GM19452 (cell line): ENCODE results near the gene TMEM132D.

Experiments used
- ATAC-seq: cut with Tn5 transposase; IDR thresholded peaks from one replicate; pipeline ENCODE4 v1.9.1; 2021; ENCODE audit not compliant: unreplicated experiment

Gene TMEM132D

DNA sequence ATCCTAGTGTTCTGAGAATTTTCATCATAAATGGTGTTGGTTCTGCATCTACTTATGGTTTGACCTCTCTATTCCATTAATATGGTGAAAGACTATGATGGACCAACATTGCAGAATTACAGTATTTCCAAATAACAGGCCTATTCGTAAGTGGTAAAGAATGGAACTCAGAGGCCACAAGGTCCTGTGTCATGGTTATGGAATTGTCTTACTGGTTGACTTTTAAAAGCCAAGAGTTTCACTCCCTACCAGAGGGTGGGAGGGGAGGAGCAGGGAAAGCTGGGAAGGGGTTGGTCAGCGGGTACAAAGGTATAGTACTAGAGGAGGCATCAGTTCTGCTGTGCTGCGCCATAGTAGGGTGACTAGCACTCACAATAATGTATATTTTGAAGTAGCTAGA, 153.4 kb downstream of the TMEM132D start:
- no peak for ATAC-seq

DNA sequence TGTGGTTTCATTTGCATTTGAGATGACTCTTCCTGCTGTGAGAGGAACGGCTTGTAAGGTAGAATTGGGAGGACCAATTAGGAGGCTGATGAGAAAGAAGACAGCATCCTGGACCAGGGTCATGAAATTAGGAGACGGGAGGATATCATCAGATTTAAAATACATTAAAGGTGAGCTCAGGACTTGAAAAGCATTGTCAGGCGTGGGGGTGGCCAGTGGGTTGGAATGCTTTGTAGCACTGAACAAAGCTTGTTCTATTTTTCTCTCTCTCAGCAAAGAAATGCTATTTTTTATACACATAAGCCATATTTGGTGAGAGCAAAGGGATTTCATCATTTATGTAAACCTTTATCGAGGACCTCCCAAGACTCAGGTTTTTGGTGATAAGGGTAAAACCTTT, 157.5 kb downstream of the TMEM132D start:
- no peak for ATAC-seq

DNA sequence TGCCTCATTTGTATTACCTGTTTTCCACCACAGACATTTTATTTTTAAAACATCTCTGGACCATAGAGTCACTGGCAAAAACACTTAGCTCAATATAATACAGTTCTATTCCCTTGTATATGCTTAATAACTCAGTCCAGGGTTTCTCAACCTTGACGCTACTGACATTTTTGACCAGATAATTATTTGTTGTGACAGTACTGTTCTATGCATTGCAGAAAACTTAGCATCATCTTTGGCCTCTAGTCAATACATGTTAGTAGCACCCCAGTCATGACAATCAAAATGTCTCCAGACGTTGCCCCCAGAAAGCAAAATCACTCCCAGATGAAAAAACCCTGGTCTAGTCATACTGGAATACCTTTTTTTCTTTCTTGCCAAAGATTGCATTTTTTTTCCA, 174.7 kb downstream of the TMEM132D start:
- no peak for ATAC-seq

DNA sequence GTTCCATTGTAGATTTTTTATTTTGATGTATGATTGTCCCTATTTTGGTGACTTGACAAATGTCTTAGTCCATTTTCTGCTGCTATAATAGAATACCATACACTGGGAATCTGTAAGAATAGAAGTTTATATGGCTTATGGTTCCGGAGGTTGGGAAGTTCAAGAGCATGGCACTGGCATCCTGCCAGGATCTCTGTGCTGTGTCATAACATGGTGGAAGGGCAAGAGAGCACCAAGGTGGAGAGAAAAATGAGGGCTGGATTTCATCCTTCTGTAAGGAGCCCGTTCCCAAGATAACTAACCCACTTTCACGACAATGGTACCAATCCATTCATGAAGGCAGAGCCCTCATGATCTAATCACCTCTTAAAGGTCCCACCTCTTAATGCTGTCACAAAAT, 176.7 kb downstream of the TMEM132D start:
- no peak for ATAC-seq

DNA sequence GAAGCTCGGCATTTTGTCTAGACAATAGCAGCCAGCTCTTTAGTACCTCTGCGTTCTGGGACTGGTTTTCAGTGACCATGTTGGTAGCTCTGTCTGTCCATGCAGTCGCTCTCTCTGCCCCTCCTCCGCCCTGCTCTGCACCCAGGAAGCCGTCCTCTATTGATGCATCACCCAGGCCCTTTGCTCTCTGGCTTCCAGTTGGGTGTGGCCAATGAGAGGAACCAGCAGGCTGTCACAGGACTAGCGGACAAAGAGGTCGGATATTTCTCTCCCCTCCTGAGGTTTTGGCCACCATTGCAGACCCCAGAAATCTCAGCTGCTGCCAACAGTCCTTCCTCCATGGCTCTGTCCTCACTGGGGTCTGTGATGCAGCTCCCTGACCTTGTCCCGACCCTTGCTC, 180.6 kb downstream of the TMEM132D start:
- ATAC-seq = no peak

DNA sequence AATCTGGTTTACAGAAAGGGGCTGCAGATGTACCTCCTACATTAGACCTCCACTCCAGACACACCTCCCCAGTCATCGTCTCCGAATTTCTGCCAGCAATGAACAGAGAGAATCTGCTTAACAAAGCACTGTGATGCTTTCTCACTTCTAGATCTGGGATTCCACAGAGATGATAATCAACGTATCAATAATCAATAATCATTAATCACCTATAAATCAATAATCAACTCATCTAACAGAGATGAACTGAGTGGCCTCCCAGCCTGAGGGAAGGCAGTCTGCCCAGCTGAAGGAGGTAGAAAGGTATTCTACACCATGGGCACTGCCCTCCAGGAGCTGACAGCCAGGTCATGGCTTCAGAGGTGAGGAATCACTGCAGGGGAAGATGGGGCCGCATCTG, 183.2 kb downstream of the TMEM132D start:
- ATAC-seq = no peak

DNA sequence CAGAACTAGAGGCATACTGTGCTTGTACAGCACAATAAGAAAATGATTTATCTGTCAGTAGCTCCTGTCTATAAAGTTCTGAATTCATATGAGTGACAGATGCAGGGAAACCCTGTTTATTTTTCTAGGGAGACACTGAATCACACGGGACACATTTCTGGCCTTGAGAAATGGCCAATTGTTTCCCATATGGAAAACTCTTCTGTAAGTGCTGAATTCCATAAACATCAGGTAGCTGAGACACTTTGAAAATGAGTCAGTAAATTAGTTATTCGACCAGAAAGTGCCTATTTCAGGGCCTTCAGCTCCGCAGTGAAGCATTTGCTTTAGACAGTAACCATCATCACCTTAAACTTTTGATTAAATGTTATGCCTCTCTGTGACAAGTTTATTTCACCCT, 184.4 kb downstream of the TMEM132D start:
- no peak for ATAC-seq

DNA sequence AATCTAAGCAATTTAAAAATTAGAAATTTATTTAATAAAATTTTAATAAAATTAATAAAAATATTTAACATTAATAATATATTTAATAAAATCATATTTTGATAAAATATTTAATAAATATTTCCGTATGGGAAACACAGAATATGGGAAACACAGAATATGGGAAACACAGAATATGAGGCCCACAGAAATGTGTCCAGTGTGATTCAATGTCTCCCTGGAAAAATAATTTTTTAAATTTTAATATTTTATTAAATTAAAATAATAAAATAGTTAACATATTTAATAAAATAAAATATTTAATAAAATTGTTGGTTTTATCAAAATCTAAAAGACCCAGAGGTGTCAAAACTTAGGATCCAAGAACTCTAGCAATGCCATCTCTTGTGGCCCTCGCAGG, 186.4 kb downstream of the TMEM132D start:
- no peak for ATAC-seq

DNA sequence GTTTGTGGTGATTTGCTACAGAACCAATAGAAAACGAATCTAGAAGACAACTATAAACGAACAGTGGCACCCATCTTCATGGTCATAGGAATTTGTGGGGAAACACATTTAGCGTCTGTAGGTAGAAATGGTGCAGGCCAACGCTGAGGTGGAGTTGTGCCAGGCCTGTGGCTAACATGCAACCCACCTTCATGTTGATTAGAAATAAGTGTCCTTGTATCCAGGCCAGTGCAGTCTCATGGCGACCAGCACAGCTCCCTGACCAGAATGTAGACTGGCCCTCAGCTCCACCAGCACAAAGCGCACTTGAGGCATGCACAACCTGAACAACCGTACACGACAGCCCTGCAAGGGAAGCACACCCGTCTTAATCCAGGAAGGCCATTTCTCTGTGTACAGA, 187.0 kb downstream of the TMEM132D start:
- ATAC-seq = no peak

DNA sequence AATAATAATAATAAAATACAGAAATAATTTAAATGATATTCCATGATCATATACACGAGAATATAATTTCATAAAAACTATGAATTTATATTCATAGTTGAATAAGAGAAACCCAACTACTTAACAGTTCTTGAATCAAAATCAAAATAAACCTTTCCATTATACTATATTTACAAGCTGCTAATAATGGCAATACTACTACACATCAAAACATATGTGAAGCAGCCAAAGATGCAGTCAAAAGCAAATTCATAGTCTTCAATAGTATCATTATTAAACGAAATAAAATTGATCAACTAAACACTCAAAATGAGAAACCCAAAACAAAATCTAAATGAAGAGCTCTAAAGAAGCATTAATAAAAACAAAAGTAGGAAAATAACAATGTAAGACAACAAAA, 197.1 kb downstream of the TMEM132D start:
- no peak for ATAC-seq

DNA sequence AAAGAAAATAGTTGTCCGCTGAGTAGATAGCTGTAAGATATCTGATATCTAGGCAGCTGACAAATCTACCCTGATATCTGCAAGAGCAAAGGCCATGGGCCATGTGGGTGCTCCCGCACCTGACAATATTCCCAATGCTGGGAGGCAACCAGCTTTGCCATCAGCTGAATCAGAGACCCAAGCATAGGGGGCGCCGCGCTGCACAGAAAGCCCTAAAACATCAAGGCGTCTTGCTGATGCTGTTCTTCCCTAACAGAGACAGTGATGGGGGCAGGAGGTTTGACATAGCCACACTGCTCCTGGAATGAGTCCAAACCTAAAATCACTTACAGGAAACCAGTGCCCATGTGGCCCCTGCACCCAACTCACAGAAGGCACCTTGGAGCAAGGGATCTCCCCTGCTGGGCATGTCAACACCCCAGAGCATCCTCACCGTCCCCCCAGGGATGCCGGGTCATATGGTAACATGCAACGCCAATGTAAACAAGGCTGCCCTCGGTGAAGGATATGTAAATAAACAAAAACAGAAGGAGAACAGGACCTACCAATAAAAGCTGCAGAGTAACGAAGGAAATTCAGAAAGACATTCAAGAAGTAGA, 199.5 kb downstream of the TMEM132D start:
- ATAC-seq = no peak

DNA sequence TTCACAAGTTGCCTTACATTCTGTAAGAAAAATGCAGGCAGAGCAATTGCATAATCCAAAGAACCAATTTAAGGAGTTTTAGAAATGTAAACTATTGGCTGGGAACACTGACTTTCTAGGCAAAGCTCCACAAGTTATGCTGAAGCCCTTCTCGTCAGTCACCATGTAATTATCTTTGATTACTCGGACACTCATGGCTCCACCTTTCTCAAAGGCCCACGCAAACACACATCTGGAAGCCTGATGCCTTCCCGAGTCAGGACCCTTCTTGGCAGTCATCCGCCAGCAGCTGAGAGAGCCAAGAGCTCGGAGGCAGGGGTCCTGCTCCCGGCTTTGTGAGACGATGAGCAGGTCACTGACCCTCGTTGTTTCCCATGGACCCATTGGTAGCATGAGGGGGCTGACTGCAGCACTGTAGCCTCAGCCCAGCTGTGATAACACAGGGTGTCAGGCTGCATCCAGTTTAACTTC, 202.2 kb downstream of the TMEM132D start:
- no peak for ATAC-seq

DNA sequence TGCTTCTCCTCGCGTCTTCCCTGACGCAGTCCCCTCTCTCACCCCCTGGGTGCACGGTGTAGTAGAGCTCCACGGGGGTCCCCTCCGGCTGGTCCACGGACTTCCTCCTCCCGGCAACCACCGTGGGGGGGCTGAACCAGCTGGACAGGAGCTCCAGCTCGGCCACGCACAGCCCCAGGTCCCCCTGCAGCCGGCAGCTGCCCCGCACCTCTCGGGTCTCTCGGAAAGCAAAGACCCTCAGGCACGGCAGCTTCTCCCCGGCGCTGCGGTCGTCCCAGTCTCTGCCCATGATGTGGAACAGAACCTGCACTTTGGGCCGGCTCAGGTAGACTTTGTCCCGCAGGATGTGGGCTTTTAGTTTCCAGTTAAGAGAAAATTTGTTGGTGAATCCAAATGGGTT, 203.8 kb downstream of the TMEM132D start:
- ATAC-seq = no peak

DNA sequence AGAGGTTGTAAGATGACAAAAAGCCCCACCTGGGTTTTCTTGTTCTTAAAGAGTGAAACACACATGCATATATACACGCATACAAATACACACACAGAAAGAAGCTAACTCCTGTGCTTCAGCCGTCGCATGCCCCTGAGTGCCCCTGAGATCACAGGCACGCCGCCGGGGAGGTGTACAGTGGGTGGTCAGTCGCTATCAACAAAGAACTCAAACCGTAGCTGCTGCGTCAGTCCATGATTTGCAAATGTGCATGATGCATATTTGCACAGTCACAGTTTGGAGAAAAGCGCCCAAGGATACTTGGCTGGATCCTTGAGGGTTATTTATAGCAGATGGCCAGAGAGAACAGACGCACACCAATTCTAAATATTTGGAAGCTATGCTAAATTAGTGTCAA, 206.9 kb downstream of the TMEM132D start:
- no peak for ATAC-seq

DNA sequence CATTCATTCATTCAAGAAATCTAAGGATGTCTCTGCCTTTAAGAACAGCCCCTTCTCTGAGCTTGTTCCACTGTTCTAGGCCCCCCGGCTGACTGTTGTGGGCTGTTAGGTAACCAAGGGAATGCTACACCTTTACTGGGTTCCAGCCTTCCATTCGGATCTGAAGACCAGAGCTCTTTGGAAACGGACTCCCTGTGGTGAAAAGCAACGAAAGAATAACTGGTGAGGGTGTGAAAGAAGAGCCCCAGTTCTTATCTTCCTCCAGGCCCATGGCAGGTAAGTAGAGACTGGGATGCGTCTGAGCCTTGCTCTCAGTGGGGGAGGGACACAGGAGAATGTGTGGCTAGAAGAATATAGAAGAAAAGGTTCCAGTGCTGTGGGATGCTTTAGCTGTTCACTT, 207.4 kb downstream of the TMEM132D start:
- no peak for ATAC-seq

DNA sequence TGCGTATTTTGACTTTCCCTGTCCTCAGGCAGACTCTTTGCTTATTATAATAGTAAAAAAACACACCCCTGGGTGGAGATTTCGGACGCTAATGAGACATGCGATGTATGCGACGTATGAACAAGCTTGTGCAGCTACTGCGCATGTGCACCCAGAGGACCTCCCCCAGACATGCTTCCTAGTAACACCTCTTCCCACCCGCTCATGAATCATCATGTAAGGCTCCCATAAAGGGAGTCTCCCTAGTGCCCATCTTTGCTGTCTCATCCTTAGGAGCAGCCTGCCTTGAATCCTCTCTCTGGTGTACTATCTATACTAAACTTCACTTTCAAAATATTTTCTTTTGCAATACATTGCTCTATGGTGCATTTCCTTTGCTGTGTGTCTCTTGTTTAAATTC, 210.1 kb downstream of the TMEM132D start:
- ATAC-seq = no peak

DNA sequence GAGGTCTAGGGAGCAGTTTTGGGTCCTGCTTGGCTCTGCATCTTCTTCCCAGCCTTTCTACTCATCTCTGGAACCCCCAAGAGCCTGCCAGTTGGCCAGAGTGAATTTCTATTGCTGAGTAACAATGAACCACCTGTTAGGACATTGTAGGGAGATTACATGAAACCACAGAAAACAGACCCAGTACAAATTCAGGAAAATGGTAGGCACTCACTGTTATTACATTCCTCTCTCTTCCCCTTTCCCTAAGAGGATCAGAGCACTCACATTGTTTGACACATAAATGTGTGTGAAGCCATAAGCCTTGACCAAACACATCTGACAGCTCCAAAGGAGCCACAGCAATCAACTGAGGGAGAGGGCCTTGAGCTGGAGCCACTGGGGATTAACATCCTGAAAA, 216.1 kb downstream of the TMEM132D start:
- ATAC-seq = no peak

DNA sequence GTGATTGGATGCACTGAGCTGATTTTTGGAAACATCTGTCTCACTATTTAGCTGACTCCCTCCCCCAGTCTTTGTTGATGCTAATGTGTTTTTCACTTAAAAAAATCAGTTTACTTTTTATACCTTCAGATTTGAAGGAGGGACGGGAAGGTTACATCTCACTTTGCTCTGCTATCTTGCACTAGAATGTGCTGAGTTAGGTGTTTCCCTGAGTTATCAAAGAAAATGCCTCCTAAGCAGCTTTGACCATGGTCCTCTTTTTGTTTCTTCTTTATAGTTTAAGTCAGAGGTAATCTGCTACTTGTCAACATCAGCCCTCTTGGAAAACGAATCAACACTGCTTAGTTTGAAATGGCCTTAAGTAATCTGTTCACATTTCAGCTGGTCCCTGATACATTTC, 222.0 kb downstream of the TMEM132D start:
- ATAC-seq = no peak

DNA sequence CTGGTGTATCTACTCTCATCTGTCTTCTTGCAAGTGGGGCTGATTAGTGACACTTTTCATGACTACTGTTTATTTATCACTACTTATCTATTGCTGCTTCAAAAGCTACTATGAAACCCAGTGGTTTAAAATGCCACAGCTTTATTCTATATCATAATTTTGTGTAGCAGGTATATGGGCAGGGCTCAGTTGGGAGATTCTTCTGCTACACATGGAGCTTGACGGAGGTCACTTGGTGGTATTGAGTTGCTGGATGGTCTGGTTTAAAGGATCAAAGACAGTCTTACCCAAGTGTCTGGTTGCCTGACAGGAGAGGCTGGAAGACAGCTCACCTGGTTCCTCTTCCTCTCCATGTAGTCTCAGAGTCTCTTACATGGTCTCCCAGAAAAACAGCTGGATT, 222.7 kb downstream of the TMEM132D start:
- no peak for ATAC-seq

DNA sequence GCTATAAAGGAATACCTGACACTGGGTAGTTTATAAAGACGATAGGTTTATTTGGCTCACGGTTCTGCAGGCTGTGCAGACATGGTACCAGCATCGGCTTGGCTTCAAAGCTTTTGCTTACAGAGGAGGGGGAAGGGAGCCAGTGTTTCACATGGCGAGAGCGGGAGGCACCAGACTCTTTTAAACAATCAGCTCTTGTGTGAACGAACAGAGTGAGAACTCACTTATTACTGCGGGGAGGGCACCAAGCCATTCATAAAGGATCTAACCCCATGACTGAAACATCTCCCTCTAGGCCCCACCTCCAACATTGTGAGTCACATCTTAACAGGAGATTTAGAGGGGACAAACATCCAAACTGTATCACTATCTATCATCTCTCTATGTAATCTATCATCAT, 227.4 kb downstream of the TMEM132D start:
- no peak for ATAC-seq

DNA sequence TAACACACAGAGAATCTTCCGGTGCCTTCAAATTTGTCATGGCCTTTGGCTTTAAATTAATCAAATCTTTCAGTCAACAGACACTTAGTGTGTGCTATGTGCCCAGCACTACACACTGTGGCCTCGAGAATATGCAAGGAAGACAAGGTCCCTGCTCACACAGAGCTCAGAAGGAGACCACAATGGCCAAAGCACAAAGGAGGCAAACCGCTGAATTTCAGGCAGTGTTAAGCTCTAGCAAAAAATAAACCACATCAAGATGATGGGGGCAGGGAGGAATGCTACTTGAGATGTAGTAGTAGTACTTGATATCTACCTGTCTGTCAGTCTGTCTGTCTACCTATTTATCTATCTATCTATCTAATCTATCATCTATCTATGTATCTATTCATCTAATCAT, 227.9 kb downstream of the TMEM132D start:
- ATAC-seq = no peak

DNA sequence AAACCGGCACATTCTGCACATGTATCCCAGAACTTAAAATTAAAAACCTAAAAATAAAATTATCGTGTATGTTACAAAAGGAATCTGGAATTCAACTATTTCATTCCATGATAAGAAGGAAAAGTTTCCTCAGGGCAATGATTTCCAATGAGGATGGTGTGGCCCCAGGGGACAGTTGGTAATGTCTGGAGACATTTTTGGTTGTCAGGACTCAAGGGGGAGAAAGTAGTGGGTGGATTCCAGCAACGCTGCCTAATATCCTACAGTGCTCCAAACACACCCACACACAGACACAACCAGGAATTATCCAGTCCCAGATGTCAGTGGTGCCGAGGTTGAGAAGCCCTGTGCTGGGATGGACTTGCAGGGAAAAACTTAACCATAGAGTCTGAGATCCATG, 228.3 kb downstream of the TMEM132D start:
- no peak for ATAC-seq

DNA sequence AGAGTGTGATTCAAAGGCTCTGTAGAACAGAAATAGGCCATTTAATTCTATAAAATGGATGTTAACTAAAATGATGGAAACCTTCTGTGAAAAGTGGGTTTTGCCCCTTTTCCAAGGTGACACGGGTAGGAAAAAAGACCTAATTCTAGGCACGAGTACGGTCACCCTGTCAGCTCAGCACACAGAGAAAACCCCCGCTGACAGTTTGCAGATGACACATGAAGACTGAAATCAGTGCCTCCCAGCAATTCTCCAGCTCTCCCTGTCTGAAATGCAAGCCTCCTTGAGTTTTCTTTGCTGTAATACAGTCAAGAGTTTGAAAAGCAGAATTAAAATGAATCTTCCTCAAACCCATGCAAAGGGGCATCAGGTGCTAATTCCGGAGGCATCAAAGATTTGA, 230.0 kb downstream of the TMEM132D start:
- no peak for ATAC-seq

DNA sequence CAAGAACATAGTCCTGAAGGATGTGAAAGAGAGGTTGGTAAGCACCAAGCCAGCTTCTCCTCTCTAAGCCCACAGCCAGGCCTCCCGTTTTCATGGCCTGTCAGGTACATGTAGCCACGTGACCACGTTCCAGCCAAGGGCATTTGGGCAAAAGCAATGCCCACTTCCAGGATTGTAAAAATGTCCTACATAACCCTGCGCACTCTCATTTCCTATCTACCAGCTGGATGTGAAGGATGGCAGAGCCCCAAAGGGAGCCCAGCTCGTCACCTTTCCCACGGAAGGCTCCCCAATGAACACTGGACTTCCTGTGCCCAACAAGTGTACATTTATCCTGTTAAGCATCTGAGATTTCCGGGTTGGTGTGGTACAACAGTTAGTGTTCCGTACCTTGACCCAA, 231.7 kb downstream of the TMEM132D start:
- no peak for ATAC-seq
